Measurements from ENCODE around the gene ZNF23. TPM values are rescaled to one million over a fixed set of nuclear protein-coding genes. Genes with fewer than 3 reads are reported as not detected.

ZNF23 gene
- total RNA-seq, 1 donor from 2014 or later = 18.2 TPM

- peaks cover 8% of the 10 kb centered on the region for H3K4me1 Mint-ChIP-seq
- no peak overlapping the region for H3K4me3 Mint-ChIP-seq
- no peak for TF ChIP-seq CTCF (IDR thresholded peaks at IDR 0.05)
- no peak for TF ChIP-seq EZH2 (IDR thresholded peaks at IDR 0.05)
- no peak for TF ChIP-seq EZH2phosphoT487 (IDR thresholded peaks at IDR 0.05)
- Histone ChIP-seq H3K4me3 (no peak overlapping the region), H3K36me3 (no peaks in the 10 kb centered on the region), H3K27ac (no peak overlapping the region), H3K9me3 (ENCODE audit: low read depth) (no peaks in the 10 kb centered on the region), H3F3A (ENCODE audit: low read depth) (peaks cover 11% of the 10 kb centered on the region), H3K4me2 (no peak overlapping the region), H3K4me1 (no peaks in the 10 kb centered on the region), H3K9ac (no peak overlapping the region), H4K20me1 (ENCODE audit: low read depth) (peaks cover 6% of the 10 kb centered on the region), H3K27me3 (peaks cover 28% of the 10 kb centered on the region), H2AFZ (replicated peaks) (no peak overlapping the region), H3K79me2 (ENCODE audit: low read depth) (no peaks in the 10 kb centered on the region)
- peaks cover 2% of the 10 kb centered on the region for H3K36me3 Mint-ChIP-seq
- no peak overlapping the region for H3K27ac Mint-ChIP-seq
- H3K27me3 Mint-ChIP-seq (ENCODE audit: insufficient read depth, low read depth) = peaks cover 10% of the 10 kb centered on the region
- DNase-seq (ENCODE audit: low spot score) = no peak
- H3K9me3 Mint-ChIP-seq = peaks cover 8% of the 10 kb centered on the region
These were observed 30.9 kb downstream of the ZNF23 start for GRCh38 chr16:71431176-71431575.

DNA sequence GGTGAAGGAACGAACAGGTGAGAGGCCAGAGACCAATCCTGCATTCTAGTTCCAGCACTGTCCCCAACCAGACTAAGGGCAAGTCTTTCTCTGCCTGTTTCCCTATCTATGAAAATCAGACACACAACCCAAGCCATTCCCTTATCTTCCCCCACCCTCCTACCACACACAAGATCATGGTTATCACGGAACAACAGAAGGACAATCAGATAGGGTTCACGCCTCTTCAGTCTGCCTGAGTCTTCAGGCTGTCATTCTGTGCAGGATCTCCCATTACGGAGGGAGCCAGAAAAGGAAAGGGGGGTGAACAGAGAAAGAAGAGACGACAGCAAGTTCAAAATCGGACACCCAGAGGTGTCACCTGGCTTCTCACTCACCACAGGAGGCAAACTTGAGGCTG is 31.3 kb downstream of the ZNF23 start:
- H3K4me2 ChIP-seq = no peak overlapping the region
- H3K4me1 ChIP-seq = no peaks in the 10 kb centered on the region
- peaks cover 2% of the 10 kb centered on the region for H3K36me3 Mint-ChIP-seq
- H3K4me3 Mint-ChIP-seq = no peak overlapping the region
- H4K20me1 ChIP-seq (ENCODE audit: low read depth) = peaks cover 6% of the 10 kb centered on the region
- H3K36me3 ChIP-seq = no peaks in the 10 kb centered on the region
- H2AFZ ChIP-seq (replicated peaks) = no peak overlapping the region
- peaks cover 30% of the 10 kb centered on the region for H3K27me3 ChIP-seq
- H3K27me3 Mint-ChIP-seq (ENCODE audit: insufficient read depth, low read depth) = peaks cover 14% of the 10 kb centered on the region
- DNase-seq (ENCODE audit: low spot score) = no peak
- H3F3A ChIP-seq (ENCODE audit: low read depth) = peaks cover 11% of the 10 kb centered on the region
- H3K4me1 Mint-ChIP-seq = peaks cover 8% of the 10 kb centered on the region
- H3K9me3 ChIP-seq (ENCODE audit: low read depth) = no peaks in the 10 kb centered on the region
- H3K9me3 Mint-ChIP-seq = peaks cover 8% of the 10 kb centered on the region
- H3K27ac ChIP-seq = no peak overlapping the region
- no peak overlapping the region for H3K27ac Mint-ChIP-seq
- H3K79me2 ChIP-seq (ENCODE audit: low read depth) = no peaks in the 10 kb centered on the region
- no peak for TF ChIP-seq EZH2 (IDR thresholded peaks at IDR 0.05)
- no peak for TF ChIP-seq CTCF (IDR thresholded peaks at IDR 0.05)
- no peak for TF ChIP-seq EZH2phosphoT487 (IDR thresholded peaks at IDR 0.05)
- H3K4me3 ChIP-seq = no peak overlapping the region
- no peak overlapping the region for H3K9ac ChIP-seq

DNA sequence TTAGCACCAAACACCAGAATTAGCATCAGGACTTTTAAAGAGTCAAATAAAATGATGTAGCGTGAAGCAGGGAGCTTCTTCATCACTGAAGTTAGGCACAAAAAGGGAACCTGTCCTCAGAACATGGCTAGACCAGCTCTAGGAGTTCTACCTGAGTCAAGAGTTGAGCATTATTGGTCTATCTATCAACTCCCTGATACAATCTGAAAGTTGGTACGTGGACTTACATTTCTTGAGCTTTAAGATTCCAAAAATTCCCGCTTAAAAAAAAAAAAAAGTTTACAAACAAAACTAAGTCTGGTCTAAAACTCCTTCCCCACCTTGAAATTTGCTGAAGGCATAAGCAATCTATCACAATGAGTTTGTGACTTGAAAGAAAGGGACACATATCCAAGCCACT is 32.5 kb downstream of the ZNF23 start:
- H3K9me3 ChIP-seq (ENCODE audit: low read depth) = no peaks in the 10 kb centered on the region
- no peaks in the 10 kb centered on the region for H3K36me3 ChIP-seq
- Mint-ChIP-seq H3K9me3 (peaks cover 8% of the 10 kb centered on the region), H3K4me3 (no peak overlapping the region), H3K36me3 (peaks cover 2% of the 10 kb centered on the region), H3K4me1 (peaks cover 11% of the 10 kb centered on the region), H3K27me3 (ENCODE audit: insufficient read depth, low read depth) (peaks cover 22% of the 10 kb centered on the region), H3K27ac (no peak overlapping the region)
- DNase-seq (ENCODE audit: low spot score) = no peak
- no peaks in the 10 kb centered on the region for H3K79me2 ChIP-seq (ENCODE audit: low read depth)
- H3K4me3 ChIP-seq = no peak overlapping the region
- no peak overlapping the region for H2AFZ ChIP-seq (replicated peaks)
- H3K4me2 ChIP-seq = no peak overlapping the region
- peaks cover 11% of the 10 kb centered on the region for H3F3A ChIP-seq (ENCODE audit: low read depth)
- no peaks in the 10 kb centered on the region for H3K4me1 ChIP-seq
- H3K27me3 ChIP-seq = peaks cover 41% of the 10 kb centered on the region
- no peak overlapping the region for H3K27ac ChIP-seq
- peaks cover 6% of the 10 kb centered on the region for H4K20me1 ChIP-seq (ENCODE audit: low read depth)
- no peak overlapping the region for H3K9ac ChIP-seq
- TF ChIP-seq CTCF (IDR thresholded peaks at IDR 0.05) (no peak), EZH2phosphoT487 (IDR thresholded peaks at IDR 0.05) (no peak), EZH2 (IDR thresholded peaks at IDR 0.05) (no peak)

Data from neural progenitor cell (in vitro differentiated cells).